Panc1 (cell line): ENCODE data around the gene ABHD12.

Experiments
- POLR2AphosphoS5 ChIP-seq: IDR thresholded peaks from 2 replicates; pipeline ENCODE4 v1.6.1; 2012; ENCODE audit warnings: mild to moderate bottlenecking, low read depth, low read length, moderate library complexity
- SIN3A ChIP-seq: IDR thresholded peaks from 2 replicates; pipeline ENCODE4 v1.6.1; 2012; ENCODE audit warnings: low read depth, mild to moderate bottlenecking, low read length, moderate library complexity, borderline replicate concordance; ENCODE audit not compliant: insufficient read depth
- TCF7L2 ChIP-seq: IDR thresholded peaks from 2 replicates; pipeline ENCODE4 v1.6.1; 2011; ENCODE audit warnings: mild to moderate bottlenecking, low read depth, low read length, inconsistent platforms
- TF ChIP-seq, protein P1 (sequence below): fragments of 450-650 bp; IDR thresholded peaks from 2 replicates; pipeline ENCODE4 v1.5.1; 2017; ENCODE audit warnings: mild to moderate bottlenecking
- TF ChIP-seq, protein P2 (sequence below), 2 experiments: IDR thresholded peaks; 2 replicates each; pipeline ENCODE4 v1.6.1; 2011 to 2012; ENCODE audit warnings: low read depth in 2 of 2, control low read depth in 1 of 2, low read length in 1 of 2, mild to moderate bottlenecking in 1 of 2, moderate library complexity in 1 of 2; ENCODE audit not compliant: insufficient read depth in 1 of 2

DNA sequence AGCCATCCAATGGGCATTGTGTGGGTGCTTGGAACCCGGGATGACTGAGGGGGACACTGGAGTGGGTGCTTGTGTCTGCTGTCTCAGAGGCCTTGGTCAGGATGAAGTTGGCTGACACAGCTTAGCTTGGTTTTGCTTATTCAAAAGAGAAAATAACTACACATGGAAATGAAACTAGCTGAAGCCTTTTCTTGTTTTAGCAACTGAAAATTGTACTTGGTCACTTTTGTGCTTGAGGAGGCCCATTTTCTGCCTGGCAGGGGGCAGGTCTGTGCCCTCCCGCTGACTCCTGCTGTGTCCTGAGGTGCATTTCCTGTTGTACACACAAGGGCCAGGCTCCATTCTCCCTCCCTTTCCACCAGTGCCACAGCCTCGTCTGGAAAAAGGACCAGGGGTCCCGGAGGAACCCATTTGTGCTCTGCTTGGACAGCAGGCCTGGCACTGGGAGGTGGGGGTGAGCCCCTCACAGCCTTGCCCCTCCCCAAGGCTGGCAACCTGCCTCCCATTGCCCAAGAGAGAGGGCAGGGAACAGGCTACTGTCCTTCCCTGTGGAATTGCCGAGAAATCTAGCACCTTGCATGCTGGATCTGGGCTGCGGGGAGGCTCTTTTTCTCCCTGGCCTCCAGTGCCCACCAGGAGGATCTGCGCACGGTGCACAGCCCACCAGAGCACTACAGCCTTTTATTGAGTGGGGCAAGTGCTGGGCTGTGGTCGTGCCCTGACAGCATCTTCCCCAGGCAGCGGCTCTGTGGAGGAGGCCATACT is 93.3 kb downstream of the ABHD12 start:
- TF ChIP-seq, protein P1, sequence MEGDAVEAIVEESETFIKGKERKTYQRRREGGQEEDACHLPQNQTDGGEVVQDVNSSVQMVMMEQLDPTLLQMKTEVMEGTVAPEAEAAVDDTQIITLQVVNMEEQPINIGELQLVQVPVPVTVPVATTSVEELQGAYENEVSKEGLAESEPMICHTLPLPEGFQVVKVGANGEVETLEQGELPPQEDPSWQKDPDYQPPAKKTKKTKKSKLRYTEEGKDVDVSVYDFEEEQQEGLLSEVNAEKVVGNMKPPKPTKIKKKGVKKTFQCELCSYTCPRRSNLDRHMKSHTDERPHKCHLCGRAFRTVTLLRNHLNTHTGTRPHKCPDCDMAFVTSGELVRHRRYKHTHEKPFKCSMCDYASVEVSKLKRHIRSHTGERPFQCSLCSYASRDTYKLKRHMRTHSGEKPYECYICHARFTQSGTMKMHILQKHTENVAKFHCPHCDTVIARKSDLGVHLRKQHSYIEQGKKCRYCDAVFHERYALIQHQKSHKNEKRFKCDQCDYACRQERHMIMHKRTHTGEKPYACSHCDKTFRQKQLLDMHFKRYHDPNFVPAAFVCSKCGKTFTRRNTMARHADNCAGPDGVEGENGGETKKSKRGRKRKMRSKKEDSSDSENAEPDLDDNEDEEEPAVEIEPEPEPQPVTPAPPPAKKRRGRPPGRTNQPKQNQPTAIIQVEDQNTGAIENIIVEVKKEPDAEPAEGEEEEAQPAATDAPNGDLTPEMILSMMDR: no peak
- TF ChIP-seq TCF7L2 (no peak), POLR2AphosphoS5 (no peak; the same call in 1 of the 2 replicates), SIN3A (no peak)
- TF ChIP-seq, protein P2, sequence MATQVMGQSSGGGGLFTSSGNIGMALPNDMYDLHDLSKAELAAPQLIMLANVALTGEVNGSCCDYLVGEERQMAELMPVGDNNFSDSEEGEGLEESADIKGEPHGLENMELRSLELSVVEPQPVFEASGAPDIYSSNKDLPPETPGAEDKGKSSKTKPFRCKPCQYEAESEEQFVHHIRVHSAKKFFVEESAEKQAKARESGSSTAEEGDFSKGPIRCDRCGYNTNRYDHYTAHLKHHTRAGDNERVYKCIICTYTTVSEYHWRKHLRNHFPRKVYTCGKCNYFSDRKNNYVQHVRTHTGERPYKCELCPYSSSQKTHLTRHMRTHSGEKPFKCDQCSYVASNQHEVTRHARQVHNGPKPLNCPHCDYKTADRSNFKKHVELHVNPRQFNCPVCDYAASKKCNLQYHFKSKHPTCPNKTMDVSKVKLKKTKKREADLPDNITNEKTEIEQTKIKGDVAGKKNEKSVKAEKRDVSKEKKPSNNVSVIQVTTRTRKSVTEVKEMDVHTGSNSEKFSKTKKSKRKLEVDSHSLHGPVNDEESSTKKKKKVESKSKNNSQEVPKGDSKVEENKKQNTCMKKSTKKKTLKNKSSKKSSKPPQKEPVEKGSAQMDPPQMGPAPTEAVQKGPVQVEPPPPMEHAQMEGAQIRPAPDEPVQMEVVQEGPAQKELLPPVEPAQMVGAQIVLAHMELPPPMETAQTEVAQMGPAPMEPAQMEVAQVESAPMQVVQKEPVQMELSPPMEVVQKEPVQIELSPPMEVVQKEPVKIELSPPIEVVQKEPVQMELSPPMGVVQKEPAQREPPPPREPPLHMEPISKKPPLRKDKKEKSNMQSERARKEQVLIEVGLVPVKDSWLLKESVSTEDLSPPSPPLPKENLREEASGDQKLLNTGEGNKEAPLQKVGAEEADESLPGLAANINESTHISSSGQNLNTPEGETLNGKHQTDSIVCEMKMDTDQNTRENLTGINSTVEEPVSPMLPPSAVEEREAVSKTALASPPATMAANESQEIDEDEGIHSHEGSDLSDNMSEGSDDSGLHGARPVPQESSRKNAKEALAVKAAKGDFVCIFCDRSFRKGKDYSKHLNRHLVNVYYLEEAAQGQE (IDR thresholded peaks at IDR 0.05; ENCODE audit: insufficient read depth in 1 of 2, low read depth in 2 of 2, low read length in 1 of 2): no peak
